ENCODE measurements around the gene ATP5F1E.
A peak's percentile ranks its signal among the peaks of the same experiment; 100 is the strongest.
"Not testable (repeated sequence)": the region's sequence is repeated elsewhere in the genome, so short reads cannot be mapped to it uniquely, and the experiment has no call there.

Gene ATP5F1E

DNA sequence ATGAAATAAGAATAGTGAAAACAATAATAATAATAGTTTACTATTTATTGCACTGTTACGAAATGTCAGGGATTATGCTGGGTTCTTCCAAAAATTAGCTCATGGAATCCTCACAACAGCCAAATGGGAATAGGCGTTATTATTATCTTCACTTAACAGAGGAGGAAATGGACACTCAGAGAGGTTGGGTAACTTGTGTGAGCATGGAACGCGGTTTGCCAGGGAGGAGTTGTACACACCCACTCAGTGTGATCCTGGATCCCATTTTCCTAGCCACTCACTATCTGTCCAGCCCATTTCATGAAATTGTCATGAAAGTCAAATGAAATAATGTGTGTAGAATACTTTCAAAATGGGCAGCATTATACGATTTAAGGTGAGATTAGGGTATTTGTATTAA, 46.5 kb downstream of the ATP5F1E start:
- ChIA-PET POLR2A (interaction anchor here (1.5 kb wide), 1 partner anchor 88 kb away, joined by 3 read pairs; no protein-coding TSS in a partner anchor), CTCF (no interaction called here)
- no peaks in the 10 kb centered on the region for H3K4me1 ChIP-seq (ENCODE audit: control insufficient read depth, insufficient read depth, low read length)
- H3K9me3 ChIP-seq (ENCODE audit: control insufficient read depth, insufficient read depth, low read depth, low read length): no peaks in the 10 kb centered on the region
- H3K36me3 ChIP-seq (ENCODE audit: control insufficient read depth in 2 of 2, insufficient read depth in 1 of 2, low read length in 2 of 2): peaks cover 11 to 60% of the 10 kb centered on the region in 2 experiments; a peak in 2 of 3 replicates
- no peak overlapping the region for H3K27ac ChIP-seq (ENCODE audit: extremely low read depth, low read depth, low read length)
- TF ChIP-seq GLI2 (tag by site-specific recombination; IDR thresholded peaks at IDR 0.05; ENCODE audit: borderline replicate concordance, low read depth): no peak
- TF ChIP-seq BCL11A (tag by site-specific recombination; IDR thresholded peaks at IDR 0.05; ENCODE audit: low read depth): no peak
- no peak for TF ChIP-seq MZF1 (tag by site-specific recombination; IDR thresholded peaks at IDR 0.05; ENCODE audit: borderline replicate concordance)
- no peak overlapping the region for H3K4me3 ChIP-seq (ENCODE audit: low read depth, low read length)

DNA sequence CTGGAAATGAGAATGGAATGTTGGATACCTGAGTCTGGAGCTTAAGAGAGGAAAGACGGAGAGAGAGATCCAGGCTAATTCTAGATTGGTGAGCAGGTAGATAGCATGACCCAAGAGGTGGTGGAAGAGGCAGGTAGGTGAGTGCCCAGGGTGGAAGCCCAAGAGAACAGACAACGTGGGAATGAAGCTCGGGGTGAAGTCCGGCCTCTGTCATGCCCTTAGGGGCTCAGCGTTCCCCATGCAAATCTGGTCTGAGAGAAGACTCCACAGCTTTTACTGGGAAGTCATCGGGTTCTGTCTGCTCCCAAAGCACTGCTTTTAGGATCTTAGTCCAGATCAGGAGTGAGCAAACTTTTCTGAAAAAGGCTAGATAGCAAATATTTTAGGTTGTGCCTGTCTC, 47.4 kb downstream of the ATP5F1E start:
- H3K27ac ChIP-seq (ENCODE audit: extremely low read depth, low read depth, low read length): no peak overlapping the region
- H3K36me3 ChIP-seq (ENCODE audit: control insufficient read depth in 2 of 2, insufficient read depth in 1 of 2, low read length in 2 of 2): peaks cover 6 to 51% of the 10 kb centered on the region in 2 experiments; a peak in 2 of 3 replicates
- no peaks in the 10 kb centered on the region for H3K4me1 ChIP-seq (ENCODE audit: control insufficient read depth, insufficient read depth, low read length)
- no peaks in the 10 kb centered on the region for H3K9me3 ChIP-seq (ENCODE audit: control insufficient read depth, insufficient read depth, low read depth, low read length)
- ChIA-PET CTCF (no interaction called here), POLR2A (interaction anchor here (1.0 kb wide), 1 partner anchor 48 kb away, joined by 3 read pairs; the partner anchor contains the start of gene ATP5F1E)
- TF ChIP-seq ZNF23 (tag by site-specific recombination; IDR thresholded peaks at IDR 0.05; ENCODE audit: borderline replicate concordance) (no peak), MZF1 (tag by site-specific recombination; IDR thresholded peaks at IDR 0.05; ENCODE audit: borderline replicate concordance) (no peak), SP2 (tag by site-specific recombination; IDR thresholded peaks at IDR 0.05) (no peak)
- H3K4me3 ChIP-seq (ENCODE audit: low read depth, low read length): no peak overlapping the region

DNA sequence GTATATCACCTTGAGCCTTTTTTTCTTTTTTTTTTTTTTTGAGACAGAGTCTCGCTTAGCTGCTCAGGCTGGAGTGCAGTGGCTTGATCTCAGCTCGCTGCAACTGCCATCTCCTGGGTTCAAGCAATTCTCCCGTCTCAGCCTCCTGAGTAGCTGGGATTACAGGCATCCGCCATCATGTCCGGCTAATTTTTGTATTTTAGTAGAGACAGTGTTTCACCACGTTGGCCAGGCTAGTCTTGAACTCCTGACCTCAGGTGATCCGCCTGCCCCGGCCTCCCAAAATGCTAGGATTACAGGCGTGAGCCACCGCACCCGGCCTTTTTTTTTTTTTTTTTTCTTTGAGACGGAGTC, 49.0 kb downstream of the ATP5F1E start:
- H3K9me3 ChIP-seq (ENCODE audit: control insufficient read depth, insufficient read depth, low read depth, low read length); H3K4me1 ChIP-seq (ENCODE audit: control insufficient read depth, insufficient read depth, low read length); H3K27ac ChIP-seq (ENCODE audit: extremely low read depth, low read depth, low read length); H3K4me3 ChIP-seq (ENCODE audit: low read depth, low read length): not testable (repeated sequence)
- CTCF ChIA-PET: interaction anchor here (0.9 kb wide), 1 partner anchor 473 kb away, joined by 3 read pairs; no protein-coding TSS in a partner anchor
- POLR2A ChIA-PET: interaction anchor here (0.7 to 3.0 kb wide), 2 partner anchors 17 to 49 kb away, joined by 3 to 14 read pairs; partner anchors contain the start of gene ATP5F1E
- H3K36me3 ChIP-seq (ENCODE audit: control insufficient read depth in 2 of 2, insufficient read depth in 1 of 2, low read length in 2 of 2): peaks cover 6 to 35% of the 10 kb centered on the region in 2 experiments; a peak in 2 of 3 replicates

DNA sequence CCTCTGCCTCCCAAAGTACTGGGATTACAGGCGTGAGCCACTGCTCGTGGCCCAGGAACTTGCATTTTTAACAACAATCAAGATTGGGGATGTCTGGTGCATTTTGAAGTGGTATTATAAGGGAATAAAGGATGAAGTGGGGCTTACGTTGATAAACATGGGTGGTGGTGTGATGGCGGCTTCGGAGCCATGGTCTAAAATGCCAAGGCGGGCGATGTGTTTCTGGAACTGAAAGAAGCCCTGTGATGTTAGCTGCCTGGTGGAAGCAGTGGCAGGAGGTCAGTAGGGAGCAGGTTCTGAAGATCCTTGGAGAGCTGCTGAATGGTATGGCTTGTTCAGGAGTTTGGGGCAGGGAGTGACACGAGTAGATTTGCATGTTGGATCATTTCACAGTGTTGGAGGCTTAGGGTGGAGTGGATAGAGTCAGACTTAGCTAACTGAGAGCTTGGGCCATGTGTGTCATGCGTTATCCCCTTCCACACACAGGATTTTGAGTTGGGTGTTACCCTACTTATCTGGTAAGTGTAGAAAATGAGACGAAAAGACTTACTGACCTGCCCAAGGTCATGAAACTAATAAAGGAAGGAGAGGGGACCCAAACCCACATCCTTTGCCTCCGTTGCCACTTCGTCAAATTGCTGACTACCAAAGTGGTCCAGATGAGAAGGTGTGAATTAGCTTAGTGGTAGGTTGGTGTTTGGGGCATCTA, 49.6 kb downstream of the ATP5F1E start:
- TF ChIP-seq ZNF155 (tag by site-specific recombination; IDR thresholded peaks at IDR 0.05) (no peak), ZNF416 (tag by site-specific recombination; IDR thresholded peaks at IDR 0.05) (no peak), ZNF600 (tag by site-specific recombination; IDR thresholded peaks at IDR 0.05) (peak; percentile 16; the same call in 1 of the 2 replicates), ZNF423 (tag by site-specific recombination; IDR thresholded peaks at IDR 0.05) (no peak)
- TF ChIP-seq, protein P1, sequence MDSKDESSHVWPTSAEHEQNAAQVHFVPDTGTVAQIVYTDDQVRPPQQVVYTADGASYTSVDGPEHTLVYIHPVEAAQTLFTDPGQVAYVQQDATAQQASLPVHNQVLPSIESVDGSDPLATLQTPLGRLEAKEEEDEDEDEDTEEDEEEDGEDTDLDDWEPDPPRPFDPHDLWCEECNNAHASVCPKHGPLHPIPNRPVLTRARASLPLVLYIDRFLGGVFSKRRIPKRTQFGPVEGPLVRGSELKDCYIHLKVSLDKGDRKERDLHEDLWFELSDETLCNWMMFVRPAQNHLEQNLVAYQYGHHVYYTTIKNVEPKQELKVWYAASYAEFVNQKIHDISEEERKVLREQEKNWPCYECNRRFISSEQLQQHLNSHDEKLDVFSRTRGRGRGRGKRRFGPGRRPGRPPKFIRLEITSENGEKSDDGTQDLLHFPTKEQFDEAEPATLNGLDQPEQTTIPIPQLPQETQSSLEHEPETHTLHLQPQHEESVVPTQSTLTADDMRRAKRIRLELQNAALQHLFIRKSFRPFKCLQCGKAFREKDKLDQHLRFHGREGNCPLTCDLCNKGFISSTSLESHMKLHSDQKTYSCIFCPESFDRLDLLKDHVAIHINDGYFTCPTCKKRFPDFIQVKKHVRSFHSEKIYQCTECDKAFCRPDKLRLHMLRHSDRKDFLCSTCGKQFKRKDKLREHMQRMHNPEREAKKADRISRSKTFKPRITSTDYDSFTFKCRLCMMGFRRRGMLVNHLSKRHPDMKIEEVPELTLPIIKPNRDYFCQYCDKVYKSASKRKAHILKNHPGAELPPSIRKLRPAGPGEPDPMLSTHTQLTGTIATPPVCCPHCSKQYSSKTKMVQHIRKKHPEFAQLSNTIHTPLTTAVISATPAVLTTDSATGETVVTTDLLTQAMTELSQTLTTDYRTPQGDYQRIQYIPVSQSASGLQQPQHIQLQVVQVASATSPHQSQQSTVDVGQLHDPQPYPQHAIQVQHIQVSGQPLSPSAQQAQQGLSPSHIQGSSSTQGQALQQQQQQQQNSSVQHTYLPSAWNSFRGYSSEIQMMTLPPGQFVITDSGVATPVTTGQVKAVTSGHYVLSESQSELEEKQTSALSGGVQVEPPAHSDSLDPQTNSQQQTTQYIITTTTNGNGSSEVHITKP (tag by site-specific recombination; IDR thresholded peaks at IDR 0.05): peak; percentile 60
- ChIA-PET CTCF (interaction anchor here (0.9 kb wide), 1 partner anchor 473 kb away, joined by 3 read pairs; no protein-coding TSS in a partner anchor), POLR2A (interaction anchor here (0.7 to 3.0 kb wide), 2 partner anchors 17 to 50 kb away, joined by 3 to 14 read pairs; partner anchors contain the start of gene ATP5F1E)
- Histone ChIP-seq H3K27ac (ENCODE audit: extremely low read depth, low read depth, low read length) (no peak overlapping the region), H3K4me1 (ENCODE audit: control insufficient read depth, insufficient read depth, low read length) (no peaks in the 10 kb centered on the region), H3K4me3 (ENCODE audit: low read depth, low read length) (peak overlapping the region; percentile 84; the same call in 1 of the 2 replicates), H3K9me3 (ENCODE audit: control insufficient read depth, insufficient read depth, low read depth, low read length) (no peaks in the 10 kb centered on the region), H3K36me3 (ENCODE audit: control insufficient read depth in 2 of 2, insufficient read depth in 1 of 2, low read length in 2 of 2) (peaks cover 6 to 30% of the 10 kb centered on the region in 2 experiments; a peak in 2 of 3 replicates)

All from HEK293 (cell line).